Memory B cell (primary cell): ENCODE results near the gene ADAMTS8.

ENCODE experiments used
- ATAC-seq: fragments of 150-1000 bp; cut with Tn5 transposase; 2 replicates; pipeline ENCODE4 v1.10.0; 2021; ENCODE audit warnings: low read depth, mild to moderate bottlenecking, moderate library complexity
- DNase-seq, 2 donors: peaks; one replicate each; pipeline ENCODE4 v3.0.0; 2022; ENCODE audit warnings: low spot score in 2 of 2
- H3K27ac Mint-ChIP-seq: one replicate; pipeline ENCODE4 v1.8.0; 2022; ENCODE audit warnings: mild to moderate bottlenecking, moderate library complexity, mixed read lengths
- H3K27me3 Mint-ChIP-seq: one replicate; pipeline ENCODE4 v1.8.0; 2022; ENCODE audit warnings: mixed read lengths
- H3K36me3 Mint-ChIP-seq: one replicate; pipeline ENCODE4 v1.8.0; 2022; ENCODE audit warnings: mild to moderate bottlenecking, mixed read lengths
- H3K4me1 Mint-ChIP-seq: one replicate; pipeline ENCODE4 v1.8.0; 2022; ENCODE audit warnings: mixed read lengths
- H3K4me3 Mint-ChIP-seq: one replicate; pipeline ENCODE4 v1.8.0; 2022; ENCODE audit warnings: mild to moderate bottlenecking, moderate library complexity, mixed read lengths
- H3K9me3 Mint-ChIP-seq: one replicate; pipeline ENCODE4 v1.8.0; 2022; ENCODE audit warnings: mixed read lengths

ADAMTS8 gene

GRCh38 chr11:130409594-130410388 is 18.6 kb downstream of the ADAMTS8 start:
- ATAC-seq, result no peak
- H3K27ac Mint-ChIP-seq, result no peak overlapping the region
- DNase-seq, result no peak
- H3K4me1 Mint-ChIP-seq, result no peaks in the 10 kb centered on the region
- no peaks in the 10 kb centered on the region for H3K9me3 Mint-ChIP-seq
- no peak overlapping the region for H3K4me3 Mint-ChIP-seq
- H3K36me3 Mint-ChIP-seq, result no peaks in the 10 kb centered on the region
- H3K27me3 Mint-ChIP-seq, result peaks cover 17% of the 10 kb centered on the region

GRCh38 chr11:130408901-130409300 is 19.5 kb downstream of the ADAMTS8 start:
- ATAC-seq (no peak), DNase-seq (no peak)
- peaks cover 11% of the 10 kb centered on the region for H3K27me3 Mint-ChIP-seq
- H3K4me3 Mint-ChIP-seq, result no peak overlapping the region
- no peaks in the 10 kb centered on the region for H3K36me3 Mint-ChIP-seq
- no peaks in the 10 kb centered on the region for H3K4me1 Mint-ChIP-seq
- no peaks in the 10 kb centered on the region for H3K9me3 Mint-ChIP-seq
- no peak overlapping the region for H3K27ac Mint-ChIP-seq

- Mint-ChIP-seq H3K4me1 (no peaks in the 10 kb centered on the region), H3K36me3 (no peaks in the 10 kb centered on the region), H3K9me3 (no peaks in the 10 kb centered on the region), H3K4me3 (no peak overlapping the region), H3K27me3 (peaks cover 13% of the 10 kb centered on the region), H3K27ac (no peak overlapping the region)
- no peak for ATAC-seq
- no peak for DNase-seq
These were observed 20.0 kb downstream of the ADAMTS8 start for GRCh38 chr11:130408401-130408890.

GRCh38 chr11:130407978-130408377 is 20.4 kb downstream of the ADAMTS8 start:
- no peak for DNase-seq
- Mint-ChIP-seq H3K4me3 (no peak overlapping the region), H3K4me1 (no peaks in the 10 kb centered on the region), H3K36me3 (no peaks in the 10 kb centered on the region), H3K27ac (no peak overlapping the region), H3K9me3 (no peaks in the 10 kb centered on the region), H3K27me3 (peaks cover 13% of the 10 kb centered on the region)
- no peak for ATAC-seq

- Mint-ChIP-seq H3K27ac (no peak overlapping the region), H3K9me3 (no peaks in the 10 kb centered on the region), H3K36me3 (no peaks in the 10 kb centered on the region), H3K27me3 (peaks cover 13% of the 10 kb centered on the region), H3K4me3 (no peak overlapping the region), H3K4me1 (peaks cover 2% of the 10 kb centered on the region)
- no peak for ATAC-seq
- no peak for DNase-seq
These were observed 23.0 kb downstream of the ADAMTS8 start for GRCh38 chr11:130405428-130405827.

- Mint-ChIP-seq H3K4me3 (no peak overlapping the region), H3K27ac (no peak overlapping the region), H3K27me3 (peaks cover 16% of the 10 kb centered on the region), H3K4me1 (peaks cover 8% of the 10 kb centered on the region), H3K9me3 (no peaks in the 10 kb centered on the region), H3K36me3 (no peaks in the 10 kb centered on the region)
- DNase-seq, result no peak
- ATAC-seq, result no peak
These were observed 23.7 kb downstream of the ADAMTS8 start for GRCh38 chr11:130404727-130405126.

- Mint-ChIP-seq H3K4me1 (peaks cover 8% of the 10 kb centered on the region), H3K36me3 (no peaks in the 10 kb centered on the region), H3K27ac (no peak overlapping the region), H3K9me3 (no peaks in the 10 kb centered on the region), H3K27me3 (peaks cover 11% of the 10 kb centered on the region), H3K4me3 (no peak overlapping the region)
- ATAC-seq (no peak), DNase-seq (no peak)
These were observed 24.4 kb downstream of the ADAMTS8 start for GRCh38 chr11:130403967-130404366.

GRCh38 chr11:130403271-130403804 is 25.1 kb downstream of the ADAMTS8 start:
- DNase-seq (no peak), ATAC-seq (no peak)
- no peak overlapping the region for H3K4me3 Mint-ChIP-seq
- no peaks in the 10 kb centered on the region for H3K36me3 Mint-ChIP-seq
- peaks cover 13% of the 10 kb centered on the region for H3K27me3 Mint-ChIP-seq
- H3K4me1 Mint-ChIP-seq, result peaks cover 8% of the 10 kb centered on the region
- H3K9me3 Mint-ChIP-seq, result no peaks in the 10 kb centered on the region
- H3K27ac Mint-ChIP-seq, result no peak overlapping the region

GRCh38 chr11:130402570-130402969 is 25.8 kb downstream of the ADAMTS8 start:
- Mint-ChIP-seq H3K9me3 (no peaks in the 10 kb centered on the region), H3K27ac (no peak overlapping the region), H3K27me3 (peaks cover 18% of the 10 kb centered on the region), H3K36me3 (no peaks in the 10 kb centered on the region), H3K4me1 (peaks cover 12% of the 10 kb centered on the region), H3K4me3 (no peak overlapping the region)
- ATAC-seq, result no peak
- DNase-seq, result no peak

- ATAC-seq (no peak), DNase-seq (no peak)
- peaks cover 24% of the 10 kb centered on the region for H3K27me3 Mint-ChIP-seq
- H3K4me3 Mint-ChIP-seq, result no peak overlapping the region
- no peaks in the 10 kb centered on the region for H3K36me3 Mint-ChIP-seq
- no peak overlapping the region for H3K27ac Mint-ChIP-seq
- H3K4me1 Mint-ChIP-seq, result peaks cover 15% of the 10 kb centered on the region
- H3K9me3 Mint-ChIP-seq, result no peaks in the 10 kb centered on the region
These were observed 27.5 kb downstream of the ADAMTS8 start for GRCh38 chr11:130400781-130401483.

GRCh38 chr11:130399196-130399595 is 29.2 kb downstream of the ADAMTS8 start:
- no peaks in the 10 kb centered on the region for H3K9me3 Mint-ChIP-seq
- no peak overlapping the region for H3K27ac Mint-ChIP-seq
- peaks cover 15% of the 10 kb centered on the region for H3K4me1 Mint-ChIP-seq
- no peak for DNase-seq
- H3K4me3 Mint-ChIP-seq, result no peak overlapping the region
- no peak for ATAC-seq
- peaks cover 24% of the 10 kb centered on the region for H3K27me3 Mint-ChIP-seq
- no peaks in the 10 kb centered on the region for H3K36me3 Mint-ChIP-seq

GRCh38 chr11:130397780-130398179 is 30.6 kb downstream of the ADAMTS8 start:
- DNase-seq (no peak), ATAC-seq (peak; percentile 19)
- no peaks in the 10 kb centered on the region for H3K9me3 Mint-ChIP-seq
- H3K4me1 Mint-ChIP-seq, result peaks cover 15% of the 10 kb centered on the region
- H3K27ac Mint-ChIP-seq, result peak overlapping the region; percentile 33
- peaks cover 23% of the 10 kb centered on the region for H3K27me3 Mint-ChIP-seq
- no peak overlapping the region for H3K4me3 Mint-ChIP-seq
- H3K36me3 Mint-ChIP-seq, result no peaks in the 10 kb centered on the region

- Mint-ChIP-seq H3K36me3 (no peaks in the 10 kb centered on the region), H3K27me3 (peaks cover 26% of the 10 kb centered on the region), H3K4me1 (peaks cover 15% of the 10 kb centered on the region)
These were observed 31.4 kb downstream of the ADAMTS8 start for GRCh38 chr11:130396965-130397364.

GRCh38 chr11:130394615-130395014 is 33.8 kb downstream of the ADAMTS8 start:
- peaks cover 19% of the 10 kb centered on the region for H3K27me3 Mint-ChIP-seq
- DNase-seq (no peak), ATAC-seq (no peak)
- H3K4me1 Mint-ChIP-seq, result peaks cover 7% of the 10 kb centered on the region
- H3K4me3 Mint-ChIP-seq, result no peak overlapping the region
- H3K27ac Mint-ChIP-seq, result no peak overlapping the region
- H3K36me3 Mint-ChIP-seq, result no peaks in the 10 kb centered on the region
- H3K9me3 Mint-ChIP-seq, result no peaks in the 10 kb centered on the region

More at GRCh38 chr11:130396965-130397364, 31.4 kb downstream of the ADAMTS8 start:
- Mint-ChIP-seq H3K9me3 (no peaks in the 10 kb centered on the region), H3K27ac (no peak overlapping the region), H3K4me3 (no peak overlapping the region)
- DNase-seq, result no peak
- no peak for ATAC-seq
